ENCODE data around the gene B4GALT2. TPM values are rescaled to one million over a fixed set of nuclear protein-coding genes. Genes with fewer than 3 reads are reported as not detected.

Gene B4GALT2
- total RNA-seq, 4 donors from 2014 or later: 38.9 to 59.3 (median 48.3) TPM

- Histone ChIP-seq H3K27ac (peak within 1 kb of the TSS; percentile 14 to 63 (median 45)), H3K4me3 (peak within 1 kb of the TSS; percentile 66 to 84 (median 78)), H3K36me3 (peaks cover 5 to 50% (median 8%) of the 10 kb centered on the region in 3 donors), H3K27me3 (no peaks in the 10 kb centered on the region), H3K9me3 (no peaks in the 10 kb centered on the region), H3K4me1 (peaks cover 15 to 37% (median 20%) of the 10 kb centered on the region in 3 donors)
- 2% methylated on average over 14 to 26 of the region's 47 CpGs for WGBS, 2 donors
- TF ChIP-seq, protein P1, sequence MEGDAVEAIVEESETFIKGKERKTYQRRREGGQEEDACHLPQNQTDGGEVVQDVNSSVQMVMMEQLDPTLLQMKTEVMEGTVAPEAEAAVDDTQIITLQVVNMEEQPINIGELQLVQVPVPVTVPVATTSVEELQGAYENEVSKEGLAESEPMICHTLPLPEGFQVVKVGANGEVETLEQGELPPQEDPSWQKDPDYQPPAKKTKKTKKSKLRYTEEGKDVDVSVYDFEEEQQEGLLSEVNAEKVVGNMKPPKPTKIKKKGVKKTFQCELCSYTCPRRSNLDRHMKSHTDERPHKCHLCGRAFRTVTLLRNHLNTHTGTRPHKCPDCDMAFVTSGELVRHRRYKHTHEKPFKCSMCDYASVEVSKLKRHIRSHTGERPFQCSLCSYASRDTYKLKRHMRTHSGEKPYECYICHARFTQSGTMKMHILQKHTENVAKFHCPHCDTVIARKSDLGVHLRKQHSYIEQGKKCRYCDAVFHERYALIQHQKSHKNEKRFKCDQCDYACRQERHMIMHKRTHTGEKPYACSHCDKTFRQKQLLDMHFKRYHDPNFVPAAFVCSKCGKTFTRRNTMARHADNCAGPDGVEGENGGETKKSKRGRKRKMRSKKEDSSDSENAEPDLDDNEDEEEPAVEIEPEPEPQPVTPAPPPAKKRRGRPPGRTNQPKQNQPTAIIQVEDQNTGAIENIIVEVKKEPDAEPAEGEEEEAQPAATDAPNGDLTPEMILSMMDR (IDR thresholded peaks at IDR 0.05): peak in 3 of 6 experiments; percentile 17 to 32 (median 27)
- no peak for TF ChIP-seq POLR2A (IDR thresholded peaks at IDR 0.05)
- intact Hi-C loops (cut with DNase I): no loop called here
- peak; percentile 91 for DNase-seq
Observed at GRCh38 chr1:43969746-43970466, 9.1 kb upstream of the B4GALT2 start, which contains the start of gene DPH2. TSS of gene DPH2 (plus strand) at chr1:43970010. CDS start at chr1:43970176, 166 bp downstream.

DNA sequence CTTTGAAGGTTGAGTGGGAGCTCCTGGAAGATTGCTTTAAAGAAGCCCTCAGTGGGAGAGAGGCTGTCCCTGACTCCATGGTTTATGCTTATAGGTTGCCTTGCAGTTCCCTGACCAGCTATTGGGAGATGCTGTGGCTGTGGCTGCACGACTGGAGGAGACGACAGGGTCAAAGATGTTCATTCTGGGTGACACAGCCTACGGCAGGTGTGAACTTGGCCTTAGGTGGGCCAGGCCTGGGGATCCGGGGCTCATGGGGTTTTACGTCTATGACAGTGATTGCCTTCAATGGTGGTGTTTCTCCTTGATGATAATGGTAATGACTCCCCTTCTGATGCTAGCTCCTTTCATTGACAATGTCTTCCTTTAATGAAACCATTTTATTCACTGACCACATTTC, 8.5 kb upstream of the B4GALT2 start:
- Histone ChIP-seq H3K9me3 (no peaks in the 10 kb centered on the region), H3K27me3 (no peaks in the 10 kb centered on the region), H3K4me3 (peak overlapping the region; percentile 66 to 84 (median 78)), H3K27ac (peak overlapping the region; percentile 14 to 63 (median 45)), H3K36me3 (peaks cover 5 to 46% (median 8%) of the 10 kb centered on the region in 3 donors), H3K4me1 (peaks cover 17 to 39% (median 20%) of the 10 kb centered on the region in 3 donors)
- WGBS, 2 donors: 35 to 70% methylated on average over 3 to 5 of the region's 5 CpGs
- intact Hi-C loops (cut with DNase I): no loop called here
- TF ChIP-seq, protein P1 (IDR thresholded peaks at IDR 0.05): no peak
- no peak for TF ChIP-seq POLR2A (IDR thresholded peaks at IDR 0.05)
- no peak for DNase-seq

DNA sequence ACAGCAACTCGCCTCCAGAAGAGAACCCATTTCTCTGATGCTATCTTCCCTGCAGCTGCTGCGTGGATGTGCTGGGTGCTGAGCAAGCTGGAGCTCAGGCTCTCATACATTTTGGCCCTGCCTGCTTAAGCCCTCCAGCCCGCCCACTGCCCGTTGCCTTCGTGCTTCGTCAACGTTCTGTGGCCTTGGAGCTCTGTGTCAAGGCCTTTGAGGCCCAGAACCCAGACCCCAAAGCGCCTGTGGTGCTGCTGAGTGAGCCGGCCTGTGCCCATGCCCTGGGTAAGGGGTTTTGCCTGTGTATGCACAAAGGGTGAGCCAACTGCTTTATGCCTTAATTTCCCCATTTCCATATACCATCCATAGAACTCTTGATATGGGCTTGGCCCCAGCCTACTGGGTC, 8.1 kb upstream of the B4GALT2 start:
- peaks cover 4 to 43% (median 5%) of the 10 kb centered on the region in 3 donors for H3K36me3 ChIP-seq
- peak overlapping the region in 2 of 4 donors; percentile 66 to 83 for H3K4me3 ChIP-seq
- H3K27ac ChIP-seq: no peak overlapping the region
- TF ChIP-seq, protein P1 (IDR thresholded peaks at IDR 0.05): no peak
- TF ChIP-seq POLR2A (IDR thresholded peaks at IDR 0.05): no peak
- WGBS, 2 donors: 80 to 93% methylated on average over 8 to 9 of the region's 9 CpGs
- intact Hi-C loops (cut with DNase I): no loop called here
- H3K4me1 ChIP-seq: peaks cover 21 to 43% (median 24%) of the 10 kb centered on the region in 3 donors
- no peaks in the 10 kb centered on the region for H3K27me3 ChIP-seq
- DNase-seq: no peak
- H3K9me3 ChIP-seq: no peaks in the 10 kb centered on the region

GRCh38 chr1:43971336-43971980, 7.6 kb upstream of the B4GALT2 start:
- Histone ChIP-seq H3K9me3 (no peaks in the 10 kb centered on the region), H3K4me1 (peaks cover 26 to 48% (median 30%) of the 10 kb centered on the region in 3 donors), H3K36me3 (peaks cover 1 to 43% (median 7%) of the 10 kb centered on the region in 3 donors), H3K27me3 (no peaks in the 10 kb centered on the region), H3K4me3 (no peak overlapping the region), H3K27ac (no peak overlapping the region)
- TF ChIP-seq, protein P1 (IDR thresholded peaks at IDR 0.05): no peak
- 85 to 100% methylated on average over 3 to 11 of the region's 17 CpGs for WGBS, 2 donors
- no peak for DNase-seq
- intact Hi-C loops (cut with DNase I): no loop called here

DNA sequence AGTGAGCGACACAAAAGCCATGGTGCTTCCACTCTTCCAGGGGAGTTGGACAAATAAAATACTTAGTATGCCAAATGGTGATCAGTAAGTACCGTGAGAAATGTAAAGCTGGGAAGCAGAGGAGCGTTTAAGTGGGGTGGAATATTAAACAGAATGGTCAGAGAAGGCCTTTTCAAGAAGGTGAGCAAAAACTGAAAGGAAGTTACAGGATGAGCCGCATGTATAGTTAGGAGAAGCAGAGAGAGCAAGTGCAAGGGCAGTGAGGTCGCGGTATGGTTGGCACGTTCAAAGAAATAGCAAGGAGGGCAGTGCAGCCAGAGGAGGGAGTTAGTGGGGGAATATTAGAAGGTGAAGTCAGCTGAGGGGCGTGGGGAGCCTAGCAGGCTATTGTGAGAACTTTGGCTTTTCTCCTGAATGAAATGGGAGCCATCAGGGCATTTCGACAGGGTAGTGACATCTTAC, 5.0 kb upstream of the B4GALT2 start:
- no peak for TF ChIP-seq POLR2A (IDR thresholded peaks at IDR 0.05)
- TF ChIP-seq, protein P1 (IDR thresholded peaks at IDR 0.05): no peak
- Histone ChIP-seq H3K27me3 (no peaks in the 10 kb centered on the region), H3K27ac (peak overlapping the region; percentile 89 to 98 (median 96)), H3K36me3 (peaks cover 12 to 48% (median 20%) of the 10 kb centered on the region in 3 donors), H3K4me3 (peak overlapping the region; percentile 62 to 99 (median 86)), H3K4me1 (peaks cover 40 to 72% (median 47%) of the 10 kb centered on the region in 3 donors), H3K9me3 (no peaks in the 10 kb centered on the region)
- intact Hi-C loops (cut with DNase I): no loop called here
- WGBS, 2 donors: 29 to 31% methylated on average over 9 of the region's 9 CpGs
- DNase-seq: no peak
